ENCODE measurements around the gene SPNS3.

- TF ChIP-seq, protein P1, sequence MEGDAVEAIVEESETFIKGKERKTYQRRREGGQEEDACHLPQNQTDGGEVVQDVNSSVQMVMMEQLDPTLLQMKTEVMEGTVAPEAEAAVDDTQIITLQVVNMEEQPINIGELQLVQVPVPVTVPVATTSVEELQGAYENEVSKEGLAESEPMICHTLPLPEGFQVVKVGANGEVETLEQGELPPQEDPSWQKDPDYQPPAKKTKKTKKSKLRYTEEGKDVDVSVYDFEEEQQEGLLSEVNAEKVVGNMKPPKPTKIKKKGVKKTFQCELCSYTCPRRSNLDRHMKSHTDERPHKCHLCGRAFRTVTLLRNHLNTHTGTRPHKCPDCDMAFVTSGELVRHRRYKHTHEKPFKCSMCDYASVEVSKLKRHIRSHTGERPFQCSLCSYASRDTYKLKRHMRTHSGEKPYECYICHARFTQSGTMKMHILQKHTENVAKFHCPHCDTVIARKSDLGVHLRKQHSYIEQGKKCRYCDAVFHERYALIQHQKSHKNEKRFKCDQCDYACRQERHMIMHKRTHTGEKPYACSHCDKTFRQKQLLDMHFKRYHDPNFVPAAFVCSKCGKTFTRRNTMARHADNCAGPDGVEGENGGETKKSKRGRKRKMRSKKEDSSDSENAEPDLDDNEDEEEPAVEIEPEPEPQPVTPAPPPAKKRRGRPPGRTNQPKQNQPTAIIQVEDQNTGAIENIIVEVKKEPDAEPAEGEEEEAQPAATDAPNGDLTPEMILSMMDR (tag by site-specific recombination; IDR thresholded peaks at IDR 0.05): no peak
- no peak for TF ChIP-seq ZNF629 (tag by site-specific recombination; IDR thresholded peaks at IDR 0.05)
- TF ChIP-seq ZNF560 (tag by site-specific recombination; IDR thresholded peaks at IDR 0.05; ENCODE audit: borderline replicate concordance): no peak
- TF ChIP-seq ZBTB21 (tag by site-specific recombination; IDR thresholded peaks at IDR 0.05): no peak
- no peak for TF ChIP-seq TCF7L2 (IDR thresholded peaks at IDR 0.05; ENCODE audit: borderline replicate concordance, low read depth, low read length)
- TF ChIP-seq ZFP37 (tag by site-specific recombination; IDR thresholded peaks at IDR 0.05): no peak
- TF ChIP-seq, protein P2, sequence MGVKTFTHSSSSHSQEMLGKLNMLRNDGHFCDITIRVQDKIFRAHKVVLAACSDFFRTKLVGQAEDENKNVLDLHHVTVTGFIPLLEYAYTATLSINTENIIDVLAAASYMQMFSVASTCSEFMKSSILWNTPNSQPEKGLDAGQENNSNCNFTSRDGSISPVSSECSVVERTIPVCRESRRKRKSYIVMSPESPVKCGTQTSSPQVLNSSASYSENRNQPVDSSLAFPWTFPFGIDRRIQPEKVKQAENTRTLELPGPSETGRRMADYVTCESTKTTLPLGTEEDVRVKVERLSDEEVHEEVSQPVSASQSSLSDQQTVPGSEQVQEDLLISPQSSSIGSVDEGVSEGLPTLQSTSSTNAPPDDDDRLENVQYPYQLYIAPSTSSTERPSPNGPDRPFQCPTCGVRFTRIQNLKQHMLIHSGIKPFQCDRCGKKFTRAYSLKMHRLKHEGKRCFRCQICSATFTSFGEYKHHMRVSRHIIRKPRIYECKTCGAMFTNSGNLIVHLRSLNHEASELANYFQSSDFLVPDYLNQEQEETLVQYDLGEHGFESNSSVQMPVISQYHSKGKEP (tag by site-specific recombination; IDR thresholded peaks at IDR 0.05): no peak
- no peak for TF ChIP-seq ZNF670 (tag by site-specific recombination; IDR thresholded peaks at IDR 0.05; ENCODE audit: low read depth)
- TF ChIP-seq SP2 (tag by site-specific recombination; IDR thresholded peaks at IDR 0.05): no peak
- no peak for TF ChIP-seq ZNF830 (tag by site-specific recombination; IDR thresholded peaks at IDR 0.05; ENCODE audit: low read depth)
Observed at GRCh38 chr17:4514779-4515178, 81.0 kb downstream of the SPNS3 start.

Measured in HEK293 (cell line).